HT1080 (cell line): ENCODE data around the gene HOXD9. TPM values are rescaled to one million over a fixed set of nuclear protein-coding genes. Genes with fewer than 3 reads are reported as not detected.

Experiments
- DNase-seq: peaks from one replicate; pipeline ENCODE4 v3.0.0-alpha.2; 2015; ENCODE audit warnings: low read depth
- small RNA-seq: library from RNA; depleted of rRNA; stranded (forward); fragments of <200 nt; gene quantifications from one replicate; pipeline ENCODE3, GENCODE V24; 2014
- total RNA-seq: library from RNA; depleted of rRNA; stranded (reverse); fragments of >200 nt; shearing (Covaris generic); gene quantifications from 2 replicates; pipeline ENCODE4 v1.2.3, GENCODE V29; 2014; rRNA removed

Gene HOXD9
- total RNA-seq, 1 experiment from 2014 or later: 0.53 TPM

GRCh38 chr2:176164611-176165369 lies 42.3 kb downstream of the HOXD9 start:
- no peak for DNase-seq

GRCh38 chr2:176165370-176166050 lies 43.0 kb downstream of the HOXD9 start:
- DNase-seq: no peak

DNA sequence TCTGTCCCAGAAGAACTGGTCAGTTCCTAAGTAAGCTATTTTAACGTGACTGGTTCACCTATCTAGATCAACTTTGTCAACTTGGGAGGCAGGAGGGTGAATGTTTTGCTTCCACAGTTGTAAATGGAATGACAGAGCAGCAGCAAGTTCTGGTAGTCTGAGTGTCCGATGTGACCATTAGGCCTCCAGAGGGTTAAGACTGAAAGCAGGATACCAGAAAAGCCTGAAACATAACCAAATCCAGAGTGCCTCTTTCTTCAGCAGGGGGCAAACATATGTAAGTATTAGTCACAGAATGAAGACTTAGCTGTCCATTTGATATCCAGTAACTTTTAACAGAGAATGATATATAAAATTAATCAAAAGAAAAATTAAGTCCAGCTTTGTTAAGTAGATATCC lies 43.8 kb downstream of the HOXD9 start:
- DNase-seq: no peak

GRCh38 chr2:176167398-176167797 lies 44.9 kb downstream of the HOXD9 start:
- DNase-seq: no peak

- no peak for DNase-seq
These were observed 46.7 kb downstream of the HOXD9 start for GRCh38 chr2:176169181-176169580.

GRCh38 chr2:176169711-176170110 lies 47.2 kb downstream of the HOXD9 start:
- no peak for DNase-seq

- no peak for DNase-seq
These were observed 48.2 kb downstream of the HOXD9 start for GRCh38 chr2:176170602-176171305.

- no peak for DNase-seq
These were observed 49.0 kb downstream of the HOXD9 start for GRCh38 chr2:176171351-176172006.

- DNase-seq: no peak
These were observed 49.7 kb downstream of the HOXD9 start for GRCh38 chr2:176172007-176172894.

DNA sequence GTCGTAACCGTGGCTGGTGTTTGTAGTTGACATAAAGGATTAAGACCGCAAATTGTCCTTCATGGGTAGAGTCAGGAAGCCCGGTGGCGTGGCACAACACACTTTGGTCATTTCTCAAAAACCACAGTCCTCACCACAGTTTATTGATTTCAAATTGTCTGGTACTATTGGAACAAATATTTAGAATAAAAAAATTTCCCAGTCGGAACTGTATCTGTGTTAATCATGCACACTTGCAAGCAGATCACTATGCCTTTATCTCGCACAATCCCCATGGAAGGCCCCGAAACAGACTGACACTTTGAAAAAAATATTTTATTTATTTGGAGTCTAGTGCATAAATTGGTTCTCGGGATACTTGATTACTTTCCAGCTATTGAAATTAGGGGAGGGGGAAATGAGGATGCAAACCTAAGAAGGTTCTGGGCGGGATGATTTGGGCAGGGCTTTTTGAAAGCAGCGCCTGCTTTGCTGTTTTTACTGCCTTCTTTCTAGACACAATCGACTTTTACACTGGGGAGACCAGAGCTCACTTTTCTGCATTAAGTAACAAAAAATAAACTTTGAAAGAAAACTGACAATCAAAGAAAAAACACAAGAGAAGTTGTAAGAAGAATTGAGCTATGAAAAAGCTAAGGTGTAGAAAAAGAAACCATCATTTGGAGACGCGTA lies 50.5 kb downstream of the HOXD9 start:
- no peak for DNase-seq

DNA sequence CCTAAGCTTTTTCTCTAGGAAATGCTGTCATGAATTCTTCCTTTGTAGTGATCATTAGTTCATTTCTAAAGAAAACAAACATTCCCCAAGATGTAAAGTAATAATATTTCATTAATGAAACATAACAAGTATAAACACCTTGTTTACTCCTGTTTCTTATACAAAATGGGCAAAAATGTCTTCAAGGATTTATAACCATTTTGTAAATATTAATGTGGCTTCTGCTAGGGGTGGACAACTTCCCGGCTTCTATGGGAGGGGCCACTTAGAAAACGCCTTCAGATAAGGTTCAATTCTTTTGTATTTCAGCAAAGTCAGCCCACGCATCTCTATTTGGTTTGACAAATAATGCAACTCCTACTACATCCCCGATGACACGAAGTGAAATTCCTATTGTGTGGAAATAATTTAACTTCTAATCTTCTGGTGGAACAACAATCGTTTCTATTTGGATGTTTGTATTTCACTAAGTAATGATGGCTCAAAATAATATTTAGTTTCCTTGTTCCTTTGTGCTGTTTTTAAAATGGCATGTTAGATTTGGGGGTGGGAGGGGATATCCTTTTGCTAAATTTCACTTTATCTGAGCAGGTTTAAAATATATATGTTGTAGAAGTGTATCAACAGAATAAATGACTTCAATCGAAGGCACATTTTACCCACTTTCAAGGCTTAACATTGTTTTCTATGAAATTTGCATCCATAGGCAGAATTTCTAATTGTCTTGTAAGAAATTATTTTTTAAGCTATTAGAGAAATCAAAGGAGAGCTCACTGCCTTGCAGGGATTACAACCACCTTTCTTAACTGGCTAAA lies 51.3 kb downstream of the HOXD9 start:
- DNase-seq: no peak

DNA sequence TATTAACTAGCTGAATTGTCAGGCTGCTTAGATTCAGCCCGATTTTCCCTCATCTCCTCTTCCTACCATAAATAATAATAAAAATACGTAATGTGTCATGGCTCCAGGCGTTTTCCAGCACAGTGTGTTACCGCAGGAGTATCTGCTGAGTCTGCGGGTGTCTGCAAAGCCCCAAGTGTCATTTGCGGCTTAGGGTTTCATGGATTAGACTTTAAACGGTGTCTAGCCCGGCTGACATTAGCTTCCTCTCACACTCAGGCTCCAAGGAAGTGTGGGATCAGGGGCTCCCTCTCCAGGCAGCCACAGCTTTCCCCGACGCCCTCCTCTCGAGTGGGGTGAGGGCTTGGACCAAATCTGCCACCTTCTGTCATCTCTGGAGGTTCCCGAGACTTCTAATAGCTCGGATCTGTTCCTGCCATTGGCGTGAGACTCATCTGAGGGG lies 51.9 kb downstream of the HOXD9 start:
- no peak for DNase-seq

Small RNA genes within 50 kb of the gene (small RNA-seq; reads per million reads assigned to genes)
- gene MIR10B: 2.7 reads per million, percentile 85 among the genes with 10 or more reads in this experiment

Other genes with a start within 250 kb of the HOXD9 start
- 24.6 and 29.6 TPM in 2 replicates for gene LNPK, start 120.5 kb upstream of the HOXD9 start, total RNA-seq
- gene EVX2, start 38.8 kb upstream of the HOXD9 start, total RNA-seq: not detected in 2 replicates
- 2.6 and 3.2 TPM in 2 replicates for gene HOXD13, start 30.0 kb upstream of the HOXD9 start, total RNA-seq
- gene HOXD12, start 22.9 kb upstream of the HOXD9 start, total RNA-seq: 0.10 TPM in 1 of 2 replicates, not detected in the other
- gene HOXD11, start 15.4 kb upstream of the HOXD9 start, total RNA-seq: 6.4 and 8.9 TPM in 2 replicates
- 8.6 and 10.5 TPM in 2 replicates for gene HOXD10, start 5.9 kb upstream of the HOXD9 start, total RNA-seq
- gene HOXD8, start 7.0 kb downstream of the HOXD9 start, total RNA-seq: 8.9 and 9.5 TPM in 2 replicates
- gene HOXD4, start 28.8 kb downstream of the HOXD9 start, total RNA-seq: not detected in 2 replicates
- not detected in 2 replicates for gene HOXD3, start 34.6 kb downstream of the HOXD9 start, total RNA-seq
- gene HOXD1, start 65.9 kb downstream of the HOXD9 start, total RNA-seq: not detected in 2 replicates
- gene MTX2, start 146.7 kb downstream of the HOXD9 start, total RNA-seq: 133 and 153 TPM in 2 replicates